HG03457 (cell line): ENCODE data around the gene DBF4B.

Experiments
- ATAC-seq: cut with Tn5 transposase; IDR thresholded peaks from one replicate; pipeline ENCODE4 v1.9.1; 2021; ENCODE audit warnings: moderate number of reproducible peaks; ENCODE audit not compliant: unreplicated experiment

Gene DBF4B

DNA sequence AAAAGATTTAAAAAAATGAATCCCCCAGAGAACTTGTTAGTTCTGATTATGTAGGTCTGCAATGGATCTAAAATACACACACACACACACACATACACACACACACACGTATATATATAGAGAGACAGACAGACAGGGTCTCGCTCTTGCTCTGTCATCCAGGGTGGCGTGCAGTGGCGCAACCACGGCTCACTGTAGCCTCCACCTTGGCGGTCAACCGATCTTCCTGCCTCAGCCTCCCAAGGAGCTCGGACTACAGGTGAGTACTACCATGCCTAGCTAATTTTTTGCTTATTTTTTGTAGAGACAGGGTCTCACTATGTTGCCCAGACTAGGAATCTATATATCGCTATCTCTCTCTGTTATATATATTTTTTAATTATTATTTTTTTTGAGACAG lies 88.3 kb downstream of the DBF4B start:
- no peak for ATAC-seq

DNA sequence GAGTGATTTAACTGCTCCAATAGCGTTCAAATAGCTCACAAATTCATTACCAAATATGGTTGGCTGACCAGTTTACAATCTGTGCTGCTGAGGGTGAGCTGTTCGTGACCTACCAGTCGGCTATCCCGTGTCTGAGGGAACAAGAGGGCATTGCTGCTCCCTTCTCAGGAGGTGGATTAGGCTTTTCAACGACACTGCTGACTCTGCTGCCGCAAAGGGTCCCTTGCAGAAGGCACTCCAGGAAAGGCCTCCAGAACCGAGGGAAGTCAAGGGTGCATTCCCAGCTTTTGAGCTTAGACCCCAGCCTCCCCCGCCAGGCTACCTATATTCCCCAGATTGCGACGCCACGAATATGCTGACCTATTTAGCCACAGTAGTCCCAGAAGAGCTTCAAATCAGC lies 89.3 kb downstream of the DBF4B start:
- ATAC-seq, result no peak

- no peak for ATAC-seq
Measured at GRCh38 chr17:44798356-44798755, 89.9 kb downstream of the DBF4B start.
